ENCODE measurements around the gene SGCD.

Gene SGCD

GRCh38 chr5:156350256-156350655, 23.3 kb downstream of the SGCD start:
- DNase-seq (ENCODE audit: low read depth, low spot score), result no peak
- H3K4me3 ChIP-seq, result no peak overlapping the region
- no peaks in the 10 kb centered on the region for H3K36me3 ChIP-seq (ENCODE audit: insufficient read depth, low read length)
- no peaks in the 10 kb centered on the region for H3K9me3 ChIP-seq (ENCODE audit: low read depth, low read length)
- no peak overlapping the region for H3K9ac ChIP-seq (ENCODE audit: insufficient read length)
- TF ChIP-seq EZH2 (IDR thresholded peaks at IDR 0.05) (no peak), FOXP2 (optimal IDR thresholded peaks at IDR 0.05; ENCODE audit: control extremely low read depth, extremely low read length, insufficient read depth) (no peak), POLR2AphosphoS5 (IDR thresholded peaks at IDR 0.05; ENCODE audit: borderline replicate concordance, low read depth, low read length) (no peak)
- H3K27ac ChIP-seq, result no peak overlapping the region

- no peak overlapping the region for H3K27ac ChIP-seq
- H3K4me3 ChIP-seq, result no peak overlapping the region
- no peak for TF ChIP-seq EZH2 (IDR thresholded peaks at IDR 0.05)
- TF ChIP-seq POLR2AphosphoS5 (IDR thresholded peaks at IDR 0.05; ENCODE audit: borderline replicate concordance, low read depth, low read length), result no peak
- TF ChIP-seq FOXP2 (optimal IDR thresholded peaks at IDR 0.05; ENCODE audit: control extremely low read depth, extremely low read length, insufficient read depth), result no peak
- DNase-seq (ENCODE audit: low read depth, low spot score), result no peak
- H3K36me3 ChIP-seq (ENCODE audit: insufficient read depth, low read length), result no peaks in the 10 kb centered on the region
- H3K9me3 ChIP-seq (ENCODE audit: low read depth, low read length), result no peaks in the 10 kb centered on the region
- H3K9ac ChIP-seq (ENCODE audit: insufficient read length), result no peak overlapping the region
Observed at GRCh38 chr5:156351423-156351822, 24.5 kb downstream of the SGCD start.

GRCh38 chr5:156354571-156354970, 27.6 kb downstream of the SGCD start:
- H3K9ac ChIP-seq (ENCODE audit: insufficient read length), result no peak overlapping the region
- no peak for DNase-seq (ENCODE audit: low read depth, low spot score)

GRCh38 chr5:156356238-156356637, 29.3 kb downstream of the SGCD start:
- no peak for DNase-seq (ENCODE audit: low read depth, low spot score)
- Histone ChIP-seq H3K27ac (no peak overlapping the region), H3K9me3 (ENCODE audit: low read depth, low read length) (no peaks in the 10 kb centered on the region), H3K4me3 (no peak overlapping the region), H3K36me3 (ENCODE audit: insufficient read depth, low read length) (no peaks in the 10 kb centered on the region), H3K9ac (ENCODE audit: insufficient read length) (no peak overlapping the region)
- no peak for TF ChIP-seq FOXP2 (optimal IDR thresholded peaks at IDR 0.05; ENCODE audit: control extremely low read depth, extremely low read length, insufficient read depth)
- TF ChIP-seq EZH2 (IDR thresholded peaks at IDR 0.05), result no peak
- no peak for TF ChIP-seq POLR2AphosphoS5 (IDR thresholded peaks at IDR 0.05; ENCODE audit: borderline replicate concordance, low read depth, low read length)

More at GRCh38 chr5:156354571-156354970, 27.6 kb downstream of the SGCD start:
- Histone ChIP-seq H3K36me3 (ENCODE audit: insufficient read depth, low read length) (no peaks in the 10 kb centered on the region), H3K27ac (no peak overlapping the region), H3K9me3 (ENCODE audit: low read depth, low read length) (no peaks in the 10 kb centered on the region), H3K4me3 (no peak overlapping the region)
- TF ChIP-seq FOXP2 (optimal IDR thresholded peaks at IDR 0.05; ENCODE audit: control extremely low read depth, extremely low read length, insufficient read depth) (no peak), EZH2 (IDR thresholded peaks at IDR 0.05) (no peak), POLR2AphosphoS5 (IDR thresholded peaks at IDR 0.05; ENCODE audit: borderline replicate concordance, low read depth, low read length) (no peak)

- Histone ChIP-seq H3K9me3 (ENCODE audit: low read depth, low read length) (no peaks in the 10 kb centered on the region), H3K4me3 (no peak overlapping the region), H3K9ac (ENCODE audit: insufficient read length) (no peak overlapping the region), H3K36me3 (ENCODE audit: insufficient read depth, low read length) (no peaks in the 10 kb centered on the region), H3K27ac (no peak overlapping the region)
- DNase-seq (ENCODE audit: low read depth, low spot score), result no peak
- no peak for TF ChIP-seq EZH2 (IDR thresholded peaks at IDR 0.05)
- TF ChIP-seq POLR2AphosphoS5 (IDR thresholded peaks at IDR 0.05; ENCODE audit: borderline replicate concordance, low read depth, low read length), result no peak
- no peak for TF ChIP-seq FOXP2 (optimal IDR thresholded peaks at IDR 0.05; ENCODE audit: control extremely low read depth, extremely low read length, insufficient read depth)
Observed at GRCh38 chr5:156359476-156359875, 32.5 kb downstream of the SGCD start.

- Histone ChIP-seq H3K36me3 (ENCODE audit: insufficient read depth, low read length) (no peaks in the 10 kb centered on the region), H3K27ac (no peak overlapping the region), H3K9ac (ENCODE audit: insufficient read length) (no peak overlapping the region), H3K4me3 (no peak overlapping the region), H3K9me3 (ENCODE audit: low read depth, low read length) (no peaks in the 10 kb centered on the region)
- DNase-seq (ENCODE audit: low read depth, low spot score), result no peak
- TF ChIP-seq POLR2AphosphoS5 (IDR thresholded peaks at IDR 0.05; ENCODE audit: borderline replicate concordance, low read depth, low read length) (no peak), EZH2 (IDR thresholded peaks at IDR 0.05) (no peak), FOXP2 (optimal IDR thresholded peaks at IDR 0.05; ENCODE audit: control extremely low read depth, extremely low read length, insufficient read depth) (no peak)
Observed at GRCh38 chr5:156361436-156362109, 34.6 kb downstream of the SGCD start.

- no peak overlapping the region for H3K27ac ChIP-seq
- H3K9ac ChIP-seq (ENCODE audit: insufficient read length), result no peak overlapping the region
- TF ChIP-seq POLR2AphosphoS5 (IDR thresholded peaks at IDR 0.05; ENCODE audit: borderline replicate concordance, low read depth, low read length) (no peak), EZH2 (IDR thresholded peaks at IDR 0.05) (no peak), FOXP2 (optimal IDR thresholded peaks at IDR 0.05; ENCODE audit: control extremely low read depth, extremely low read length, insufficient read depth) (no peak)
- H3K4me3 ChIP-seq, result no peak overlapping the region
- no peaks in the 10 kb centered on the region for H3K36me3 ChIP-seq (ENCODE audit: insufficient read depth, low read length)
- no peaks in the 10 kb centered on the region for H3K9me3 ChIP-seq (ENCODE audit: low read depth, low read length)
- no peak for DNase-seq (ENCODE audit: low read depth, low spot score)
Observed at GRCh38 chr5:156363861-156364260, 36.9 kb downstream of the SGCD start.

GRCh38 chr5:156366521-156366920, 39.6 kb downstream of the SGCD start:
- Histone ChIP-seq H3K36me3 (ENCODE audit: insufficient read depth, low read length) (no peaks in the 10 kb centered on the region), H3K27ac (no peak overlapping the region), H3K9ac (ENCODE audit: insufficient read length) (no peak overlapping the region), H3K9me3 (ENCODE audit: low read depth, low read length) (no peaks in the 10 kb centered on the region), H3K4me3 (no peak overlapping the region)
- TF ChIP-seq POLR2AphosphoS5 (IDR thresholded peaks at IDR 0.05; ENCODE audit: borderline replicate concordance, low read depth, low read length), result no peak
- no peak for TF ChIP-seq EZH2 (IDR thresholded peaks at IDR 0.05)
- no peak for TF ChIP-seq FOXP2 (optimal IDR thresholded peaks at IDR 0.05; ENCODE audit: control extremely low read depth, extremely low read length, insufficient read depth)
- DNase-seq (ENCODE audit: low read depth, low spot score), result no peak

GRCh38 chr5:156367597-156367996, 40.6 kb downstream of the SGCD start:
- no peak overlapping the region for H3K4me3 ChIP-seq
- H3K9me3 ChIP-seq (ENCODE audit: low read depth, low read length), result no peaks in the 10 kb centered on the region
- no peak overlapping the region for H3K9ac ChIP-seq (ENCODE audit: insufficient read length)
- H3K27ac ChIP-seq, result no peak overlapping the region
- no peak for DNase-seq (ENCODE audit: low read depth, low spot score)
- no peak for TF ChIP-seq FOXP2 (optimal IDR thresholded peaks at IDR 0.05; ENCODE audit: control extremely low read depth, extremely low read length, insufficient read depth)
- no peak for TF ChIP-seq POLR2AphosphoS5 (IDR thresholded peaks at IDR 0.05; ENCODE audit: borderline replicate concordance, low read depth, low read length)
- no peak for TF ChIP-seq EZH2 (IDR thresholded peaks at IDR 0.05)
- H3K36me3 ChIP-seq (ENCODE audit: insufficient read depth, low read length), result no peaks in the 10 kb centered on the region
